K562 (cell line): Measurements from ENCODE around the gene DHRS3. TPM values are rescaled to one million over a fixed set of nuclear protein-coding genes. Genes with fewer than 3 reads are reported as not detected.

Experiments used
- ARID1B ChIP-seq: fragments of 450-650 bp; IDR thresholded peaks from 2 replicates; pipeline ENCODE4 v1.6.1; 2016; ENCODE audit warnings: antibody characterized with exemption, mild to moderate bottlenecking, inconsistent platforms
- CREM ChIP-seq: IDR thresholded peaks from 2 replicates; pipeline ENCODE4 v1.6.1; 2014; ENCODE audit warnings: antibody characterized with exemption, low read depth
- DIDO1 ChIP-seq: fragments of 450-650 bp; IDR thresholded peaks from 2 replicates; pipeline ENCODE4 v1.6.1; 2016; ENCODE audit warnings: low read depth, missing biosample characterization, missing genetic modification characterization
- RBBP5 ChIP-seq: fragments of 200-600 bp; sonication (generic); IDR thresholded peaks from 2 replicates; pipeline ENCODE4 v1.6.1; 2012; ENCODE audit warnings: borderline replicate concordance, mild to moderate bottlenecking, low read length, control low read depth, inconsistent platforms; ENCODE audit not compliant: insufficient read depth, poor library complexity, severe bottlenecking
- SPI1 ChIP-seq: IDR thresholded peaks from 2 replicates; pipeline ENCODE4 v1.6.1; 2011; ENCODE audit warnings: low read depth, low read length, control low read depth, borderline replicate concordance
- TRIM28 ChIP-seq: fragments of 450-650 bp; IDR thresholded peaks from 2 replicates; pipeline ENCODE4 v1.6.1; 2017
- polyA plus RNA-seq, 8 experiments: library from polyadenylated mRNA; depleted of rRNA in 4 of 8; stranded (reverse) in 5 of 8; unstranded in 3 of 8; fragments of >200 nt; fragmentation: Nextera tagmentation in 2 of 8; fragmentation: Illumina TruSeq in 1 of 8; extraction: Ambion mirVana in 2 of 8; extraction: Trizol in 1 of 8; gene quantifications; 2 replicates each; pipeline versions ENCODE4 v1.2.1 to v1.2.3, GENCODE V29; 2011 to 2014; ENCODE audit warnings: inconsistent platforms in 1 of 8, missing spikeins in 1 of 8
- total RNA-seq, 7 experiments: library from RNA; depleted of rRNA in 6 of 7; stranded (reverse); fragments of >200 nt in 6 of 7; fragmentation: Illumina TruSeq in 2 of 7; extraction: Trizol in 2 of 7; gene quantifications; 2 replicates each; pipeline versions ENCODE4 v1.2.1 to v1.2.3, GENCODE V29; 2011 to 2021; ENCODE audit warnings: low replicate concordance in 1 of 7
- TF ChIP-seq, protein P1 (sequence below): sonication (generic); formaldehyde crosslinking; IDR thresholded peaks from 2 replicates; pipeline ENCODE4 v1.4.0; 2020; ENCODE audit warnings: mild to moderate bottlenecking, missing genetic modification reagents
- TF ChIP-seq, protein P2 (sequence below), 2 experiments: fragments of 450-650 bp; conservative IDR thresholded peaks; 2 replicates each; pipeline ENCODE4 v1.6.1; 2017; ENCODE audit warnings: mild to moderate bottlenecking in 2 of 2, moderate library complexity in 2 of 2
- TF ChIP-seq, protein P3 (sequence below): sonication (generic); formaldehyde crosslinking; IDR thresholded peaks from 2 replicates; pipeline ENCODE4 v1.9.0; 2022; ENCODE audit warnings: mild to moderate bottlenecking, missing genetic modification reagents
- TF ChIP-seq, protein P4 (sequence below): fragments of 450-650 bp; conservative IDR thresholded peaks from 2 replicates; pipeline ENCODE4 v1.6.1; 2016; ENCODE audit warnings: missing genetic modification characterization, low read depth, mild to moderate bottlenecking, control low read depth, missing compliant biosample characterization
- TF ChIP-seq, protein P5 (sequence below): sonication (generic); formaldehyde crosslinking; IDR thresholded peaks from 2 replicates; pipeline ENCODE4 v1.8.1; 2023; ENCODE audit warnings: mild to moderate bottlenecking, missing genetic modification reagents
- TF ChIP-seq, protein P6 (sequence below): sonication (generic); formaldehyde crosslinking; IDR thresholded peaks from 2 replicates; pipeline ENCODE4 v1.8.0; 2022; ENCODE audit warnings: missing genetic modification reagents, mild to moderate bottlenecking, borderline replicate concordance
- TF ChIP-seq, protein P7 (sequence below): fragments of 450-650 bp; IDR thresholded peaks from 2 replicates; pipeline ENCODE4 v1.6.1; 2016; ENCODE audit warnings: antibody characterized with exemption
- TF ChIP-seq, protein P8 (sequence below), 2 experiments: IDR thresholded peaks; 2 replicates each; pipeline ENCODE4 v1.6.1; 2011; ENCODE audit warnings: borderline replicate concordance in 1 of 2, control low read depth in 1 of 2, low read depth in 1 of 2, low read length in 1 of 2, mild to moderate bottlenecking in 1 of 2, mixed read lengths in 1 of 2, moderate library complexity in 1 of 2; ENCODE audit not compliant: insufficient read depth in 1 of 2, insufficient read length in 1 of 2, poor library complexity in 1 of 2, severe bottlenecking in 1 of 2; ENCODE audit errors: extremely low read depth in 1 of 2

The DHRS3 gene
- total and polyA plus RNA-seq, 9 of the 15 experiments (the other 6 are each of a cell fraction or from before 2014, with no cell fraction given): 21.0 to 116 (median 58.7) TPM

DNA sequence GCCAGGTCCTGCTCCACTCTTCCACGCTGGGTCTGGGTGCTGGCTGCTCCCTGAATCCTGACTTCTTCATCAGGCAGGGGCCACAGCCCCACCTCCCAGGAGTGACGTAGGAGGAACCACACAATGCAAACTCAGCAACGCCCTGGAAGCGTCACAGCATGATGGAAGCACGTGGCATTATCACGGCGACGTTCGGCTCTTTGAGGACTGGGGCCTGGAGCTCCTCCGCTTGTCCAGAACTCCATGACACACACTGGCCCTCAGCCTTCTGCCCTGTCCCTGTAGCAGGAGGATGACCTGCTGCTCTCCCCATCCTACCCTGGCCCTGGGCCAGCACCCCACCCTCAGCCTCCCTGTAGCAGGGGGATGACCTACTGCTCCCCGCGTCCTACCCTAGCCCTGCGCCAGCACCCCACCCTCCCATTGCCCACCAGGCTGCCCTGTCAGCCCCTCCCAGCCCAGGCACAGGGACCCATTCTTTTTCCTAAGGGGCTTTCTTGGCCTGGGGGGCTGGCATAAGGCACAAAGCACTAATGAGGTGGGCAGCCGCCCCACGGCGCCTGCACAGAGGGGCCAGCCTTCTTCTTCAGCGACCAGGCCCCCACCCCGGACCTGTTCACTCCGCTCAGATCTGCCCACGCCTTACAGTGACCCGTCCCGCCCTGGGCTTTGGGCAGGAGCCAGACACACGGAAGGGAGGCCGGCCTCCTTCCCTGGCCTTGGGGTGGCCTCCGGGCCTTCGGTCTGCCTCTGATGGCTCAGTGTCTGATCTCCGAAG is 65.7 kb downstream of the DHRS3 start (continued):
- TF ChIP-seq, protein P1, sequence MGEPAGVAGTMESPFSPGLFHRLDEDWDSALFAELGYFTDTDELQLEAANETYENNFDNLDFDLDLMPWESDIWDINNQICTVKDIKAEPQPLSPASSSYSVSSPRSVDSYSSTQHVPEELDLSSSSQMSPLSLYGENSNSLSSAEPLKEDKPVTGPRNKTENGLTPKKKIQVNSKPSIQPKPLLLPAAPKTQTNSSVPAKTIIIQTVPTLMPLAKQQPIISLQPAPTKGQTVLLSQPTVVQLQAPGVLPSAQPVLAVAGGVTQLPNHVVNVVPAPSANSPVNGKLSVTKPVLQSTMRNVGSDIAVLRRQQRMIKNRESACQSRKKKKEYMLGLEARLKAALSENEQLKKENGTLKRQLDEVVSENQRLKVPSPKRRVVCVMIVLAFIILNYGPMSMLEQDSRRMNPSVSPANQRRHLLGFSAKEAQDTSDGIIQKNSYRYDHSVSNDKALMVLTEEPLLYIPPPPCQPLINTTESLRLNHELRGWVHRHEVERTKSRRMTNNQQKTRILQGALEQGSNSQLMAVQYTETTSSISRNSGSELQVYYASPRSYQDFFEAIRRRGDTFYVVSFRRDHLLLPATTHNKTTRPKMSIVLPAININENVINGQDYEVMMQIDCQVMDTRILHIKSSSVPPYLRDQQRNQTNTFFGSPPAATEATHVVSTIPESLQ (CRISPR knock-in tag): no peak
- TF ChIP-seq SPI1: no peak
- TF ChIP-seq, protein P2, sequence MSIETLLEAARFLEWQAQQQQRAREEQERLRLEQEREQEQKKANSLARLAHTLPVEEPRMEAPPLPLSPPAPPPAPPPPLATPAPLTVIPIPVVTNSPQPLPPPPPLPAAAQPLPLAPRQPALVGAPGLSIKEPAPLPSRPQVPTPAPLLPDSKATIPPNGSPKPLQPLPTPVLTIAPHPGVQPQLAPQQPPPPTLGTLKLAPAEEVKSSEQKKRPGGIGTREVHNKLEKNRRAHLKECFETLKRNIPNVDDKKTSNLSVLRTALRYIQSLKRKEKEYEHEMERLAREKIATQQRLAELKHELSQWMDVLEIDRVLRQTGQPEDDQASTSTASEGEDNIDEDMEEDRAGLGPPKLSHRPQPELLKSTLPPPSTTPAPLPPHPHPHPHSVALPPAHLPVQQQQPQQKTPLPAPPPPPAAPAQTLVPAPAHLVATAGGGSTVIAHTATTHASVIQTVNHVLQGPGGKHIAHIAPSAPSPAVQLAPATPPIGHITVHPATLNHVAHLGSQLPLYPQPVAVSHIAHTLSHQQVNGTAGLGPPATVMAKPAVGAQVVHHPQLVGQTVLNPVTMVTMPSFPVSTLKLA (conservative IDR thresholded peaks at IDR 0.05): 0 out of 4 replicates have a peak, but pooled peaks of 1 of the 2 experiments have one; percentile 30
- TF ChIP-seq TRIM28: no peak
- TF ChIP-seq RBBP5: peak; percentile 16
- TF ChIP-seq, protein P3, sequence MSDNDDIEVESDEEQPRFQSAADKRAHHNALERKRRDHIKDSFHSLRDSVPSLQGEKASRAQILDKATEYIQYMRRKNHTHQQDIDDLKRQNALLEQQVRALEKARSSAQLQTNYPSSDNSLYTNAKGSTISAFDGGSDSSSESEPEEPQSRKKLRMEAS (CRISPR knock-in tag): peak; percentile 88
- TF ChIP-seq, protein P4, sequence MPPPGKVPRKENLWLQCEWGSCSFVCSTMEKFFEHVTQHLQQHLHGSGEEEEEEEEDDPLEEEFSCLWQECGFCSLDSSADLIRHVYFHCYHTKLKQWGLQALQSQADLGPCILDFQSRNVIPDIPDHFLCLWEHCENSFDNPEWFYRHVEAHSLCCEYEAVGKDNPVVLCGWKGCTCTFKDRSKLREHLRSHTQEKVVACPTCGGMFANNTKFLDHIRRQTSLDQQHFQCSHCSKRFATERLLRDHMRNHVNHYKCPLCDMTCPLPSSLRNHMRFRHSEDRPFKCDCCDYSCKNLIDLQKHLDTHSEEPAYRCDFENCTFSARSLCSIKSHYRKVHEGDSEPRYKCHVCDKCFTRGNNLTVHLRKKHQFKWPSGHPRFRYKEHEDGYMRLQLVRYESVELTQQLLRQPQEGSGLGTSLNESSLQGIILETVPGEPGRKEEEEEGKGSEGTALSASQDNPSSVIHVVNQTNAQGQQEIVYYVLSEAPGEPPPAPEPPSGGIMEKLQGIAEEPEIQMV (tag): no peak
- TF ChIP-seq, protein P5, sequence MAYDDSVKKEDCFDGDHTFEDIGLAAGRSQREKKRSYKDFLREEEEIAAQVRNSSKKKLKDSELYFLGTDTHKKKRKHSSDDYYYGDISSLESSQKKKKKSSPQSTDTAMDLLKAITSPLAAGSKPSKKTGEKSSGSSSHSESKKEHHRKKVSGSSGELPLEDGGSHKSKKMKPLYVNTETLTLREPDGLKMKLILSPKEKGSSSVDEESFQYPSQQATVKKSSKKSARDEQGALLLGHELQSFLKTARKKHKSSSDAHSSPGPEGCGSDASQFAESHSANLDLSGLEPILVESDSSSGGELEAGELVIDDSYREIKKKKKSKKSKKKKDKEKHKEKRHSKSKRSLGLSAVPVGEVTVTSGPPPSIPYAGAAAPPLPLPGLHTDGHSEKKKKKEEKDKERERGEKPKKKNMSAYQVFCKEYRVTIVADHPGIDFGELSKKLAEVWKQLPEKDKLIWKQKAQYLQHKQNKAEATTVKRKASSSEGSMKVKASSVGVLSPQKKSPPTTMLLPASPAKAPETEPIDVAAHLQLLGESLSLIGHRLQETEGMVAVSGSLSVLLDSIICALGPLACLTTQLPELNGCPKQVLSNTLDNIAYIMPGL (CRISPR knock-in tag): no peak
- TF ChIP-seq, protein P6, sequence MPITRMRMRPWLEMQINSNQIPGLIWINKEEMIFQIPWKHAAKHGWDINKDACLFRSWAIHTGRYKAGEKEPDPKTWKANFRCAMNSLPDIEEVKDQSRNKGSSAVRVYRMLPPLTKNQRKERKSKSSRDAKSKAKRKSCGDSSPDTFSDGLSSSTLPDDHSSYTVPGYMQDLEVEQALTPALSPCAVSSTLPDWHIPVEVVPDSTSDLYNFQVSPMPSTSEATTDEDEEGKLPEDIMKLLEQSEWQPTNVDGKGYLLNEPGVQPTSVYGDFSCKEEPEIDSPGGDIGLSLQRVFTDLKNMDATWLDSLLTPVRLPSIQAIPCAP (CRISPR knock-in tag): no peak
- TF ChIP-seq, protein P7, sequence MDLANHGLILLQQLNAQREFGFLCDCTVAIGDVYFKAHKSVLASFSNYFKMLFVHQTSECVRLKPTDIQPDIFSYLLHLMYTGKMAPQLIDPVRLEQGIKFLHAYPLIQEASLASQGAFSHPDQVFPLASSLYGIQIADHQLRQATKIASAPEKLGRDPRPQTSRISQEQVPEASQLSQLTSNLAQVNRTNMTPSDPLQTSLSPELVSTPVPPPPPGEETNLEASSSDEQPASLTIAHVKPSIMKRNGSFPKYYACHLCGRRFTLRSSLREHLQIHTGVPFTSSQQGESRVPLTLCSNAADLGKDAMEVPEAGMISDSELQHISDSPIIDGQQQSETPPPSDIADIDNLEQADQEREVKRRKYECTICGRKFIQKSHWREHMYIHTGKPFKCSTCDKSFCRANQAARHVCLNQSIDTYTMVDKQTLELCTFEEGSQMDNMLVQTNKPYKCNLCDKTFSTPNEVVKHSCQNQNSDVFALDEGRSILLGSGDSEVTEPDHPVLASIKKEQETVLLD: no peak
- no peak for TF ChIP-seq DIDO1
- TF ChIP-seq ARID1B: no peak
- peak; percentile 67 for TF ChIP-seq CREM
- TF ChIP-seq, protein P8, sequence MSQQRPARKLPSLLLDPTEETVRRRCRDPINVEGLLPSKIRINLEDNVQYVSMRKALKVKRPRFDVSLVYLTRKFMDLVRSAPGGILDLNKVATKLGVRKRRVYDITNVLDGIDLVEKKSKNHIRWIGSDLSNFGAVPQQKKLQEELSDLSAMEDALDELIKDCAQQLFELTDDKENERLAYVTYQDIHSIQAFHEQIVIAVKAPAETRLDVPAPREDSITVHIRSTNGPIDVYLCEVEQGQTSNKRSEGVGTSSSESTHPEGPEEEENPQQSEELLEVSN (IDR thresholded peaks at IDR 0.05; ENCODE audit: borderline replicate concordance in 1 of 2, extremely low read depth in 1 of 2, insufficient read depth in 1 of 2, insufficient read length in 1 of 2, low read depth in 1 of 2, low read length in 1 of 2, poor library complexity in 1 of 2, severe bottlenecking in 1 of 2): peak; percentile 91 to 93
